Germinal center (tissue), 1 donor: ENCODE results near the gene MAPK8.

ENCODE experiments used
- DNase-seq: peaks from one replicate; pipeline ENCODE4 v3.0.0; 2012; ENCODE audit warnings: mixed read lengths, low spot score

MAPK8 gene

GRCh38 chr10:48462482-48463020, 156.1 kb downstream of the MAPK8 start:
- DNase-seq = no peak

- no peak for DNase-seq
Observed at GRCh38 chr10:48463318-48464003, 157.0 kb downstream of the MAPK8 start.

GRCh38 chr10:48464121-48464870, 157.8 kb downstream of the MAPK8 start:
- DNase-seq = no peak

- no peak for DNase-seq
Observed at GRCh38 chr10:48464871-48465736, 158.6 kb downstream of the MAPK8 start.

- no peak for DNase-seq
Observed at GRCh38 chr10:48465860-48466521, 159.5 kb downstream of the MAPK8 start.

- DNase-seq = no peak
Observed at GRCh38 chr10:48466611-48467240, 160.2 kb downstream of the MAPK8 start.

GRCh38 chr10:48467669-48468068, 161.2 kb downstream of the MAPK8 start:
- no peak for DNase-seq

GRCh38 chr10:48468130-48468790, 161.8 kb downstream of the MAPK8 start:
- no peak for DNase-seq

GRCh38 chr10:48468866-48469511, 162.5 kb downstream of the MAPK8 start:
- no peak for DNase-seq

- DNase-seq = no peak
Observed at GRCh38 chr10:48469516-48470020, 163.1 kb downstream of the MAPK8 start.

GRCh38 chr10:48470115-48470892, 163.8 kb downstream of the MAPK8 start:
- no peak for DNase-seq

- no peak for DNase-seq
Observed at GRCh38 chr10:48470893-48471805, 164.7 kb downstream of the MAPK8 start.

- DNase-seq = no peak
Observed at GRCh38 chr10:48472501-48473069, 166.1 kb downstream of the MAPK8 start.

GRCh38 chr10:48473704-48474103, 167.2 kb downstream of the MAPK8 start:
- DNase-seq = no peak

GRCh38 chr10:48474765-48475365, 168.4 kb downstream of the MAPK8 start:
- no peak for DNase-seq

GRCh38 chr10:48475943-48476278, 169.4 kb downstream of the MAPK8 start:
- no peak for DNase-seq

GRCh38 chr10:48476279-48476982, 170.0 kb downstream of the MAPK8 start:
- no peak for DNase-seq
